ENCODE data around the gene C6orf136. TPM values are rescaled to one million over a fixed set of nuclear protein-coding genes. Genes with fewer than 3 reads are reported as not detected.

C6orf136 gene
- total and polyA plus RNA-seq, 9 of the 15 experiments (the other 6 are each of a cell fraction or from before 2014, with no cell fraction given): 14.1 to 63.1 (median 18.4) TPM

DNA sequence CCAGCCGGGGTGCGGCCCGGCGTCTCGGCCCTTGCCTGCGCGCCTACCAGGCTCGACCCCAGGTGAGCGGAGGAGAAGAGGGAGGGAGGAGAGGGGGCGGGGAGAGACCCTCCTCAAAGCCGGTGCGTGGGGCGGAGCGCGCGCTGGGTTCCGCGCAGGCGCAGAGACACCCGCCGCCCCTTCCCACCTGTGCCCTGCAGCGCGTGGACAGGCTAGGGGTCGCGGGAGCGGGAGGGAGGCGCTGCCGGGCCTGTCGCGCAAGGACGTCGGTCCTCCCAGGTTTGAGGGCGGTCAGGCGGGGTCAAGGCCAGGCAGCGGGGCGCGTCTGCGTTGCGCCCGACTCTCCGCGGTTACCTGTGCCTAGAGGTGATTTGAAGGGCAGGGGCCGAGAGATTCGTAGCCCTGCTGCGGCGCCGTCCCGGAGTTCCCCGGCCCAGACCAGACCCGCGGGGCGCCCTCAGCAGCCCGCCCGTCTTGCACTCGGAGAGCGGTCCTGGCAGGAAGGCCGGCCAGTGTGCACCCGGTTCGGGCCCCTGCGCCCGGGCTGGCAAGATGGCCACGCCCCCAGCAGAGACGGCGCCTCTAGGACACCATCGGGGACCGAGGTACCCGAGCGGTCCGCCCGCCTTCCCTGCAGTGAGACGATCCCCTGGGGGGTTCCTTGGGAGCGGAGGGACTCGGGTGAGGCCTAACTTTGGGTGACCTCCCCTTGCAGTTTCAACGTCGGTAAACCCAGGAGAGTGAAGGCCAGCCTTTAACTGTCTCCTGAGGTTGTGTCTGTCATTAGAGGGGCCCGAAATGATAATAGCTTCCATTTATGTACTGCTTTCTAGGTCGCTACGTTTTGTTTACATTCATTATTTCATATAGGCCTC lies 546 bp downstream of the C6orf136 start (continued):
- TF ChIP-seq RHOXF2B (CRISPR knock-in tag; conservative IDR thresholded peaks at IDR 0.05) (no peak), BDP1 (IDR thresholded peaks at IDR 0.05; ENCODE audit: insufficient read depth, insufficient read length) (no peak), CBFA2T2 (conservative IDR thresholded peaks at IDR 0.05) (no peak), CCAR2 (IDR thresholded peaks at IDR 0.05; ENCODE audit: low read depth, low read length) (no peak), HDAC3 (IDR thresholded peaks at IDR 0.05; ENCODE audit: borderline replicate concordance, partially characterized antibody) (no peak), MAFG (tag; conservative IDR thresholded peaks at IDR 0.05) (no peak), ADNP (tag; IDR thresholded peaks at IDR 0.05) (no peak), ZBTB7A (IDR thresholded peaks at IDR 0.05; ENCODE audit: borderline replicate concordance, control insufficient read depth, low read depth, low read length) (peak; percentile 97), PHF20 (IDR thresholded peaks at IDR 0.05; ENCODE audit: partially characterized antibody) (peak; percentile 9), GATA2 (CRISPR knock-in tag; IDR thresholded peaks at IDR 0.05) (no peak), PHTF2 (CRISPR knock-in tag; IDR thresholded peaks at IDR 0.05) (no peak), RUNX1 (IDR thresholded peaks at IDR 0.05; ENCODE audit: low read depth) (no peak), SMAD4 (CRISPR knock-in tag; conservative IDR thresholded peaks at IDR 0.05) (peak; percentile 65; the same call in 1 of the 2 replicates), GATAD2B (IDR thresholded peaks at IDR 0.05; ENCODE audit: borderline replicate concordance) (no peak), HIVEP1 (CRISPR knock-in tag; IDR thresholded peaks at IDR 0.05) (no peak), WHSC1 (IDR thresholded peaks at IDR 0.05; ENCODE audit: low read length) (no peak), HMG20A (CRISPR knock-in tag; conservative IDR thresholded peaks at IDR 0.05) (no peak), HDAC1 (IDR thresholded peaks at IDR 0.05) (peak in 1 of 2 experiments; percentile 92; a peak in 2 of 4 replicates), NONO (IDR thresholded peaks at IDR 0.05; ENCODE audit: low read depth in 2 of 2, low read length in 1 of 2) (peak; percentile 8 to 64; a peak in 2 of 4 replicates), FOXK2 (conservative IDR thresholded peaks at IDR 0.05 in 1 of 2, IDR thresholded peaks at IDR 0.05 in 1 of 2; ENCODE audit: low read depth in 2 of 2) (peak in 1 of 2 experiments; percentile 24; a peak in 1 of 4 replicates)
- TF ChIP-seq, protein P1, sequence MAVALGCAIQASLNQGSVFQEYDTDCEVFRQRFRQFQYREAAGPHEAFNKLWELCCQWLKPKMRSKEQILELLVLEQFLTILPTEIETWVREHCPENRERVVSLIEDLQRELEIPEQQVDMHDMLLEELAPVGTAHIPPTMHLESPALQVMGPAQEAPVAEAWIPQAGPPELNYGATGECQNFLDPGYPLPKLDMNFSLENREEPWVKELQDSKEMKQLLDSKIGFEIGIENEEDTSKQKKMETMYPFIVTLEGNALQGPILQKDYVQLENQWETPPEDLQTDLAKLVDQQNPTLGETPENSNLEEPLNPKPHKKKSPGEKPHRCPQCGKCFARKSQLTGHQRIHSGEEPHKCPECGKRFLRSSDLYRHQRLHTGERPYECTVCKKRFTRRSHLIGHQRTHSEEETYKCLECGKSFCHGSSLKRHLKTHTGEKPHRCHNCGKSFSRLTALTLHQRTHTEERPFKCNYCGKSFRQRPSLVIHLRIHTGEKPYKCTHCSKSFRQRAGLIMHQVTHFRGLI (CRISPR knock-in tag; IDR thresholded peaks at IDR 0.05): no peak
- TF ChIP-seq, protein P2, sequence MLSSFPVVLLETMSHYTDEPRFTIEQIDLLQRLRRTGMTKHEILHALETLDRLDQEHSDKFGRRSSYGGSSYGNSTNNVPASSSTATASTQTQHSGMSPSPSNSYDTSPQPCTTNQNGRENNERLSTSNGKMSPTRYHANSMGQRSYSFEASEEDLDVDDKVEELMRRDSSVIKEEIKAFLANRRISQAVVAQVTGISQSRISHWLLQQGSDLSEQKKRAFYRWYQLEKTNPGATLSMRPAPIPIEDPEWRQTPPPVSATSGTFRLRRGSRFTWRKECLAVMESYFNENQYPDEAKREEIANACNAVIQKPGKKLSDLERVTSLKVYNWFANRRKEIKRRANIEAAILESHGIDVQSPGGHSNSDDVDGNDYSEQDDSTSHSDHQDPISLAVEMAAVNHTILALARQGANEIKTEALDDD (IDR thresholded peaks at IDR 0.05): no peak
- TF ChIP-seq, protein P3, sequence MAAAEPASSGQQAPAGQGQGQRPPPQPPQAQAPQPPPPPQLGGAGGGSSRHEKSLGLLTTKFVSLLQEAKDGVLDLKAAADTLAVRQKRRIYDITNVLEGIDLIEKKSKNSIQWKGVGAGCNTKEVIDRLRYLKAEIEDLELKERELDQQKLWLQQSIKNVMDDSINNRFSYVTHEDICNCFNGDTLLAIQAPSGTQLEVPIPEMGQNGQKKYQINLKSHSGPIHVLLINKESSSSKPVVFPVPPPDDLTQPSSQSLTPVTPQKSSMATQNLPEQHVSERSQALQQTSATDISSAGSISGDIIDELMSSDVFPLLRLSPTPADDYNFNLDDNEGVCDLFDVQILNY (CRISPR knock-in tag; IDR thresholded peaks at IDR 0.05): peak; percentile 84; the same call in 1 of the 2 replicates
- TF ChIP-seq, protein P4, sequence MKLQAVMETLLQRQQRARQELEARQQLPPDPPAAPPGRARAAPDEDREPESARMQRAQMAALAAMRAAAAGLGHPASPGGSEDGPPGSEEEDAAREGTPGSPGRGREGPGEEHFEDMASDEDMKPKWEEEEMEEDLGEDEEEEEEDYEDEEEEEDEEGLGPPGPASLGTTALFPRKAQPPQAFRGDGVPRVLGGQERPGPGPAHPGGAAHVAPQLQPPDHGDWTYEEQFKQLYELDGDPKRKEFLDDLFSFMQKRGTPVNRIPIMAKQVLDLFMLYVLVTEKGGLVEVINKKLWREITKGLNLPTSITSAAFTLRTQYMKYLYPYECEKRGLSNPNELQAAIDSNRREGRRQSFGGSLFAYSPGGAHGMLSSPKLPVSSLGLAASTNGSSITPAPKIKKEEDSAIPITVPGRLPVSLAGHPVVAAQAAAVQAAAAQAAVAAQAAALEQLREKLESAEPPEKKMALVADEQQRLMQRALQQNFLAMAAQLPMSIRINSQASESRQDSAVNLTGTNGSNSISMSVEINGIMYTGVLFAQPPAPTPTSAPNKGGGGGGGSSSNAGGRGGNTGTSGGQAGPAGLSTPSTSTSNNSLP (IDR thresholded peaks at IDR 0.05; ENCODE audit: borderline replicate concordance, low read depth, low read length): no peak

All from K562 (cell line).